Urinary bladder (tissue), 4 donors: ENCODE results near the gene TRIM62. TPM values are rescaled to one million over a fixed set of nuclear protein-coding genes. Genes with fewer than 3 reads are reported as not detected.

ENCODE experiments used
- DNase-seq: peaks from one replicate; pipeline ENCODE4 v3.0.0-alpha.2; 2015; ENCODE audit errors: extremely low spot score
- H3K27ac ChIP-seq: one replicate; pipeline ENCODE4 v1.5.1; 2013; ENCODE audit warnings: low read depth, mild to moderate bottlenecking, moderate library complexity
- H3K36me3 ChIP-seq: one replicate; pipeline ENCODE4 v1.6.1; 2013; ENCODE audit warnings: mild to moderate bottlenecking, moderate library complexity; ENCODE audit not compliant: insufficient read depth
- H3K4me1 ChIP-seq: one replicate; pipeline ENCODE4 v1.6.1; 2013; ENCODE audit warnings: mild to moderate bottlenecking, moderate library complexity; ENCODE audit not compliant: insufficient read depth
- H3K4me3 ChIP-seq: one replicate; pipeline ENCODE4 v1.5.1; 2013; ENCODE audit warnings: low read depth, low read length
- WGBS: extraction: QIAGEN DNeasy Blood & Tissue Kit; methylation state at CpG from one replicate; pipeline ENCODE4 v1.1.7; 2013; 5-methylcytosine and 5-hydroxymethylcytosine counted together
- polyA plus RNA-seq: library from polyadenylated mRNA; stranded (reverse); fragments of 200-250 nt; gene quantifications from one replicate; pipeline ENCODE4 v1.2.3, GENCODE V29; 2013
- total RNA-seq: library from RNA; depleted of rRNA; stranded (reverse); fragments of >200 nt; gene quantifications from one replicate; pipeline ENCODE4 v1.2.3, GENCODE V29; 2014
- donor health status: healthy with polysubstance abuse.
- donor health status: healthy.

The TRIM62 gene
- total and polyA plus RNA-seq, 2 donors, result 4.1 to 7.6 TPM

DNA sequence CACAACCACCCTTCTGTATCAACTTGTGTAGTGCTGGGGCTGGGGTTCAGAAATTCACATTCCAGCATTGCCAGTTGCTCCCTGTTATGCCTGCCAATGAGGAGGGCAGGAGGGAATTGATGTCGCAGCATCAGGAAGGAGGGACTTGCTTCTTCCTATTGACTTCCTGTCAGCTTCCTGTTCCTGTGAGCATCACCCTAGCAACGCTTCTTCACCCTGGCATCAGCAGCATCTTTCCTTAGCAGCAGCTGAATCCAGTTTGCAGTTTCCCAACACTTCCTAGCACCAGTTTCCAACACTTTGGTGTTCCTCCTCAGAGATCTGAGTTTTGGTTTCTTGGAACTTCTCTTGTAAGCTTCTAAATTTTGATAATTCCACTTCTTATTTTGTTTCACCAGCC, 8.9 kb upstream of the TRIM62 start:
- H3K36me3 ChIP-seq, result no peaks in the 10 kb centered on the region
- no peak for DNase-seq
- no peak overlapping the region for H3K4me3 ChIP-seq
- H3K27ac ChIP-seq, result no peak overlapping the region
- 59% methylated on average over 2 of the region's 2 CpGs for WGBS
- H3K4me1 ChIP-seq, result no peaks in the 10 kb centered on the region

DNA sequence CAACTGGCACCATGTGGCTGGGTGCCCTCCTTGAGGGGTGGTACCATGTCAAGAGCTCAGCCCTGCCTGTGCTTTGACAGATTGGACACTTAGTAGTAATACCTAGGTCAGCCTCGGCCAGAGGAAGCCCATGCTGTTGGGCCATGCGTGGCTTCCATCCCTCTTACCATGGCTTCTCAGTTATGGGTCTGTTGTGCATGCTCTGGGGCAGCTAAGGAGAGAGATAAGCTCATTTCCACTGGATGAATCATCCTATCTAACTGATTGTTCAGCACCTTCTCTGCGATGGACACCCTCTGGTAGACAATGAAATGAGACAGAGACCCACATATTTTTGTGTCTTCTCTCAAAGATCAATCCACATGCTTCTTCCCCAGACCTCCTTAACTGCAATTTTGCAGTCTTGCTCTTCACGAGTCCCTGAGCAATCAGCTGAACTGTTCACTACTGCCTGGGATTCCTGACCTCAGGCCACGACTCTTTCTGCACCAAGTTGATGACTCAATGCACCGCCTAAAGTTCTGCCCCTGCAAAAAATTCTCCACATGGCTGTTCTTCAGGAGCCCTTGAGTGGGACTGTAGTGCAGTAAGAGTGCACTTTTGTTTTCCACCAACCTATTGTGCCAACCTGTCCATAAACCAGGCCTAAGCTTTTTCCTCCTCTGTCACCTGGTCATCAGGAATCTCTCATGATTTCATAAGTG, 6.9 kb upstream of the TRIM62 start:
- Histone ChIP-seq H3K27ac (no peak overlapping the region), H3K4me3 (no peak overlapping the region), H3K36me3 (no peaks in the 10 kb centered on the region), H3K4me1 (no peaks in the 10 kb centered on the region)
- no peak for DNase-seq
- WGBS, result 79% methylated on average over 6 of the region's 6 CpGs

- no peaks in the 10 kb centered on the region for H3K36me3 ChIP-seq
- no peak for DNase-seq
- no peak overlapping the region for H3K27ac ChIP-seq
- no peaks in the 10 kb centered on the region for H3K4me1 ChIP-seq
- H3K4me3 ChIP-seq, result no peak overlapping the region
- WGBS, result 94% methylated on average over 1 of the region's 1 CpG
These were observed 5.1 kb upstream of the TRIM62 start for GRCh38 chr1:33186936-33187335.

- DNase-seq, result no peak
- no peaks in the 10 kb centered on the region for H3K4me1 ChIP-seq
- H3K36me3 ChIP-seq, result no peaks in the 10 kb centered on the region
- no peak overlapping the region for H3K4me3 ChIP-seq
- H3K27ac ChIP-seq, result no peak overlapping the region
These were observed 3.7 kb upstream of the TRIM62 start for GRCh38 chr1:33185541-33185940.

GRCh38 chr1:33183306-33183705, 1.5 kb upstream of the TRIM62 start:
- Histone ChIP-seq H3K27ac (no peak overlapping the region), H3K4me3 (no peak overlapping the region), H3K4me1 (no peaks in the 10 kb centered on the region), H3K36me3 (no peaks in the 10 kb centered on the region)
- 92% methylated on average over 2 of the region's 2 CpGs for WGBS
- no peak for DNase-seq

DNA sequence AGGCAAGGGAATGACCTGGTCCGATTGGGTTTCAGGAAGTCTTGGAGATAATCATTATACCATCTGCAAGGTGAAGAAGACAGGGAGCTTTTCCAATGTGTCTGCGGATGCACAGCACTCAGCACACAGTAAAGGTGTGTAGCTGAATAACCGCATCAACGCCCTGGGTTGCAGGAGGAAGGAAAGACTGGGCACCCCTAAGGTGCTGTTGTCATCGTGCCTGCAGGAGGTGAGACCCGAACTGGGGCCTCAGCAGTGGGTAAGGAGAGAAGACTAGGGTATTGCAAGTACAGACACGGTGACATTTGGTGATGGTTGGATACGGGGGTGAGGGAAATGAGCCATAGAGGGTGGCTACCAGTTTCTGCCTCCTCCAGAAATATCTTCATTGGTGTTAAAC, 1.1 kb upstream of the TRIM62 start:
- Histone ChIP-seq H3K27ac (no peak overlapping the region), H3K4me1 (no peaks in the 10 kb centered on the region), H3K36me3 (no peaks in the 10 kb centered on the region), H3K4me3 (no peak overlapping the region)
- 56% methylated on average over 8 of the region's 8 CpGs for WGBS
- no peak for DNase-seq

- no peak overlapping the region for H3K27ac ChIP-seq
- peak overlapping the region; percentile 85 for H3K4me3 ChIP-seq
- no peaks in the 10 kb centered on the region for H3K36me3 ChIP-seq
- no peaks in the 10 kb centered on the region for H3K4me1 ChIP-seq
- peak; percentile 69 for DNase-seq
- WGBS, result 20% methylated on average over 5 of the region's 5 CpGs
These were observed 578 bp upstream of the TRIM62 start for GRCh38 chr1:33182401-33182841.

DNA sequence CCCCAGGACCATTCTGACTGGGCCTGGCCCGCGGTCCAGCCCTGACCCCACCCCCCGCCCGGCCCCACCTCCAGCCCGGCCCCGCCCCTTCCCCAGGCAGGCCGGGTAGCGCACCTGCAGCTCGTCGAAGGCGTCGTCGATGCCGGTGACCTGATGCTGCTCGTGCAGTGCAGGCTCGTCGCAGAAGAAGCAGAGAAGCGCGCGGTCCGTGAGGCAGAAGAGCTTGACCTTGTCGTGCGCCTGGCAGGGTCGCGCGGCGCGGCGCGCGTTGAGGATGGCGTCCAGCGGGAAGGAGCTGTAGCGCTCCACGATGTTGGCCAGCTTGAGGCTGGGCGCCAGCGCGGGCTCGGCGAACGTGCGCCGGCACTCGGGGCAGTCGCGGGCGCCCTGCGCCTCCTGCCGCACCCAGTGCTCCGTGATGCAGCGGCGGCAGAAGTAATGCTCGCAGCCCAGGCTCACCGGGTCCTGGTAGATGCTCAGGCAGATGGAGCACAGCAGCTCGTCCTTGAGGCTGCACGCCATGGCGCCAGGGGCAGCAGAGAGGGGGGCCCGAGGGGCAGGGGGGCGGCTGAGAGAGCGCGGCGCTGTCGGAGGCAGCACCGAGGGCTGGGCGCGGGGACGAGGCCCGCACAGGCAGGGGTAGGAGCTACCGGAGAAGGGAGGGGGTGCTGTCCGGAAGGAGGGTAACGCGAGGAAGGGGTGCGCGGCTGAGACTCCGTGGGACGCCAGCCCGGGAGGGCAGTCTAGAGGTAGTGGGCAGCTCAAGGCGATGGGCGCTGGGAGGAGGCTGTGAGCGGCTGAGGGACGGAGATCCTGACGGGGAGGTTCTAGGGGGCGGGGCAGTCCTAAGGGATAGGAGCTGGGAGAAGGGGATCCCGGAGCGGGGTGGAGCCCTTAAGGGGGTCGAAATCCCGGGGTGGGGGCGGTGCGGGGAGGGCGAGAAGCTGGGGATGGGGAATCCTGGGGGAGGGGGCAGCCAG, 642 bp downstream of the TRIM62 start:
- H3K4me3 ChIP-seq, result peak overlapping the region; percentile 85
- WGBS, result under 1% methylated on average over 90 of the region's 90 CpGs
- H3K36me3 ChIP-seq, result no peaks in the 10 kb centered on the region
- no peak for DNase-seq
- no peaks in the 10 kb centered on the region for H3K4me1 ChIP-seq
- peak overlapping the region; percentile 39 for H3K27ac ChIP-seq

DNA sequence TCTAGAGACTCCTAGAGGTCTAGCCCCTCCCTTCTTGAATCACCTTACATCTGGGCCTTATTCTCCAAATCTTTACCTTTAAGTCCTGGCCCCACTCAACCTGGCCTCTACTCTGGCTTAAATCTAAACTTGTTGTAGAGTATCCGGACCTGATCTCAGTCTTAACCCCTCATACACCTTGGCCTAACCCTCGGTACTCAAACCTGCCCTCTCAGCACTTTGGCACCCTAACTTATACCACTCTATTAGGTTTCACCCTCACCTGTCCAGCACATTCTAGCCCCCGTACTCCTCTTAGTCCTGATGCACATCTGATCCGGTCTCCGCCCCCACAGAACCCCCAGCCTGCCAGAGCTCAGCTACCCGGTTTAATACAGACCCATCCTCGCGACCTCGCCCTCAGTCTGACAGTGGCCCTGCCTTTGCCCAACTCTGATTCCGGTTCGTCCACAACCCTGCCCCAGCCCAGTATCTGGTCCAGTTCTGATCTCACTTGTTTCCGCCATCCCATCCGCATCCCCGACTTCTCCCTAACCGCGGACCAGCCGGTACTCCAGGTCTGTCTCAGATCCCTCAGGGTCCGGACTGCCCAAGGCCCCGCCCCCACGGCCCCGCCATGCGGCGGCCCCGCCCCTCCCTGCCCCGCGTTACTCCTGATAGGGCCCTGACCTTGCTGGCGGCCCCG, 1.5 kb downstream of the TRIM62 start:
- no peaks in the 10 kb centered on the region for H3K4me1 ChIP-seq
- no peaks in the 10 kb centered on the region for H3K36me3 ChIP-seq
- 10% methylated on average over 28 of the region's 28 CpGs for WGBS
- no peak overlapping the region for H3K27ac ChIP-seq
- H3K4me3 ChIP-seq, result peak overlapping the region; percentile 85
- DNase-seq, result no peak

- DNase-seq, result no peak
- 95% methylated on average over 4 of the region's 4 CpGs for WGBS
- no peaks in the 10 kb centered on the region for H3K36me3 ChIP-seq
- no peak overlapping the region for H3K4me3 ChIP-seq
- H3K27ac ChIP-seq, result no peak overlapping the region
- no peaks in the 10 kb centered on the region for H3K4me1 ChIP-seq
These were observed 2.9 kb downstream of the TRIM62 start for GRCh38 chr1:33178836-33179439.

DNA sequence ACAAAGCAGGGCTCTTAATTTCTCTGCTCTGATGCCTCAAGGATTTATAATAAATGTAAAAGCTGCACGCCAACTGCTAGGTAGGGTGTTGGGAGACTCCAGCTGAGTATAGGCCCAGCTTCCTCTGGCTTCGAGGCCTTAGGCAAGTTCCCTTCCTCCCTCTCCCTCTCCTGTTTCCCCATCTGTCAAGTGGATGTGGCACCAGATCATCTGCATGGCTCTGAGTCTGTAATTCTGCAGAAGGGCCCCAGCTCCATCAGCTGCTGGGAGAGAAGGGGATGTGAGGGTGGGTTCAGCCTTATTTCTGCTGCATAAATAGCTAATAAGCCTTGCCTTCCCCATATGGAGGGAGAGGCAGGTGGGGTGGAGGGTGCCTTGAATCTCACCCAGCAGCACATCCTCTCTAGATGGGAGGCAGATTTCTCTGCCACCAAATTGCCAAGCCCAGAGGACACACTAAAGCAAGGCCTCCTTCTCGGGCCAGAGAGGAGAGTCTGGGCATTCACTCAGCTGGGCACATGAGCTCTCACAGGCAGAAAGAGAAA, 3.8 kb downstream of the TRIM62 start:
- WGBS, result 83% methylated on average over 3 of the region's 3 CpGs
- no peaks in the 10 kb centered on the region for H3K4me1 ChIP-seq
- no peak overlapping the region for H3K27ac ChIP-seq
- DNase-seq, result no peak
- H3K36me3 ChIP-seq, result no peaks in the 10 kb centered on the region
- no peak overlapping the region for H3K4me3 ChIP-seq

GRCh38 chr1:33176887-33177286, 5.0 kb downstream of the TRIM62 start:
- H3K36me3 ChIP-seq, result no peaks in the 10 kb centered on the region
- WGBS, result 45% methylated on average over 4 of the region's 4 CpGs
- H3K27ac ChIP-seq, result no peak overlapping the region
- H3K4me1 ChIP-seq, result no peaks in the 10 kb centered on the region
- H3K4me3 ChIP-seq, result no peak overlapping the region
- no peak for DNase-seq

- H3K27ac ChIP-seq, result no peak overlapping the region
- no peak overlapping the region for H3K4me3 ChIP-seq
- H3K4me1 ChIP-seq, result no peaks in the 10 kb centered on the region
- H3K36me3 ChIP-seq, result no peaks in the 10 kb centered on the region
- 76% methylated on average over 11 of the region's 11 CpGs for WGBS
- no peak for DNase-seq
These were observed 5.4 kb downstream of the TRIM62 start for GRCh38 chr1:33176362-33176850.
